Measurements from ENCODE around the gene RHBG.

Gene RHBG

GRCh38 chr1:156386134-156386901 is 17.3 kb downstream of the RHBG start:
- DNase-seq (ENCODE audit: low read depth, low spot score), result no peak

- no peak for DNase-seq (ENCODE audit: low read depth, low spot score)
These were observed 18.2 kb downstream of the RHBG start for GRCh38 chr1:156386949-156387869.

- no peak for DNase-seq (ENCODE audit: low read depth, low spot score)
These were observed 18.8 kb downstream of the RHBG start for GRCh38 chr1:156387870-156388173.

- DNase-seq (ENCODE audit: low read depth, low spot score), result no peak
These were observed 19.4 kb downstream of the RHBG start for GRCh38 chr1:156388174-156389137.

GRCh38 chr1:156389311-156389710 is 20.3 kb downstream of the RHBG start:
- DNase-seq (ENCODE audit: low read depth, low spot score), result no peak

- no peak for DNase-seq (ENCODE audit: low read depth, low spot score)
These were observed 21.7 kb downstream of the RHBG start for GRCh38 chr1:156390469-156391365.

- DNase-seq (ENCODE audit: low read depth, low spot score), result no peak
These were observed 22.3 kb downstream of the RHBG start for GRCh38 chr1:156391366-156391677.

GRCh38 chr1:156391701-156392100 is 22.7 kb downstream of the RHBG start:
- DNase-seq (ENCODE audit: low read depth, low spot score), result no peak

- DNase-seq (ENCODE audit: low read depth, low spot score), result no peak
These were observed 23.4 kb downstream of the RHBG start for GRCh38 chr1:156392452-156392853.

GRCh38 chr1:156393095-156393494 is 24.1 kb downstream of the RHBG start:
- no peak for DNase-seq (ENCODE audit: low read depth, low spot score)

GRCh38 chr1:156394082-156394481 is 25.1 kb downstream of the RHBG start:
- no peak for DNase-seq (ENCODE audit: low read depth, low spot score)

- DNase-seq (ENCODE audit: low read depth, low spot score), result no peak
These were observed 25.9 kb downstream of the RHBG start for GRCh38 chr1:156394835-156395461.

- DNase-seq (ENCODE audit: low read depth, low spot score), result no peak
These were observed 30.5 kb downstream of the RHBG start for GRCh38 chr1:156399355-156400125.

GRCh38 chr1:156400191-156400935 is 31.4 kb downstream of the RHBG start:
- DNase-seq (ENCODE audit: low read depth, low spot score), result no peak

- DNase-seq (ENCODE audit: low read depth, low spot score), result no peak
These were observed 32.1 kb downstream of the RHBG start for GRCh38 chr1:156401041-156401574.

- no peak for DNase-seq (ENCODE audit: low read depth, low spot score)
These were observed 32.7 kb downstream of the RHBG start for GRCh38 chr1:156401681-156402081.

- DNase-seq (ENCODE audit: low read depth, low spot score), result no peak
These were observed 33.5 kb downstream of the RHBG start for GRCh38 chr1:156402331-156403020.

GRCh38 chr1:156405670-156406069 is 36.7 kb downstream of the RHBG start:
- no peak for DNase-seq (ENCODE audit: low read depth, low spot score)
